Activated T-helper 1 cell treated with anti-CD3 and anti-CD28 coated beads, Interleukin-12 subunit alpha, Interleukin-12 subunit beta, Interleukin-2, Interleukin-4 antibody, amounts not matched to agents 30 ng/mL and 10 ng/mL and 1 ng/mL, durations not matched to agents 14 hours and 24 hours and 36 hours (primary cell): ENCODE data around the gene KRTAP10-1. TPM values are rescaled to one million over a fixed set of nuclear protein-coding genes. Genes with fewer than 3 reads are reported as not detected.

Source experiments
- DNase-seq: peaks from one replicate; pipeline ENCODE4 v3.0.0; 2021; ENCODE audit warnings: low spot score
- H3K27ac Mint-ChIP-seq: one replicate; pipeline ENCODE4 v1.8.0; 2021; ENCODE audit warnings: mild to moderate bottlenecking, mixed read lengths
- H3K27me3 Mint-ChIP-seq: one replicate; pipeline ENCODE4 v1.8.0; 2022; ENCODE audit warnings: mild to moderate bottlenecking, moderate library complexity, mixed read lengths; ENCODE audit not compliant: insufficient read depth
- H3K36me3 Mint-ChIP-seq: one replicate; pipeline ENCODE4 v1.8.0; 2021; ENCODE audit warnings: low read depth, mixed read lengths
- H3K4me1 Mint-ChIP-seq: one replicate; pipeline ENCODE4 v1.8.0; 2021; ENCODE audit warnings: low read depth, mixed read lengths
- H3K4me3 Mint-ChIP-seq: one replicate; pipeline ENCODE4 v1.8.0; 2021; ENCODE audit warnings: mild to moderate bottlenecking, moderate library complexity, mixed read lengths
- H3K9me3 Mint-ChIP-seq: one replicate; pipeline ENCODE4 v1.8.0; 2021; ENCODE audit warnings: mixed read lengths
- intact Hi-C: fragments of 100-400 bp; cut with micrococcal nuclease; formaldehyde crosslinking; loops from one replicate; pipeline ENCODE4 v1.15.1; 2024
- total RNA-seq: library from RNA; stranded (reverse); gene quantifications from 2 replicates; pipeline ENCODE4 v1.2.3, GENCODE V29; 2022

The KRTAP10-1 gene
- total RNA-seq, 1 donor from 2014 or later, result not detected

- H3K27ac Mint-ChIP-seq, result no peak overlapping the region
- no peaks in the 10 kb centered on the region for H3K4me1 Mint-ChIP-seq
- H3K4me3 Mint-ChIP-seq, result no peak overlapping the region
- no peaks in the 10 kb centered on the region for H3K9me3 Mint-ChIP-seq
- no peaks in the 10 kb centered on the region for H3K36me3 Mint-ChIP-seq
- no peak for DNase-seq
- intact Hi-C loops, result no loop called here
- peaks cover 6% of the 10 kb centered on the region for H3K27me3 Mint-ChIP-seq
Measured at GRCh38 chr21:44500111-44500510, 39.9 kb downstream of the KRTAP10-1 start.

GRCh38 chr21:44499631-44500030 is 40.4 kb downstream of the KRTAP10-1 start:
- Mint-ChIP-seq H3K36me3 (no peaks in the 10 kb centered on the region), H3K27ac (no peak overlapping the region), H3K27me3 (peaks cover 6% of the 10 kb centered on the region), H3K9me3 (no peaks in the 10 kb centered on the region), H3K4me1 (no peaks in the 10 kb centered on the region), H3K4me3 (no peak overlapping the region)
- DNase-seq, result no peak
- intact Hi-C loops, result no loop called here

DNA sequence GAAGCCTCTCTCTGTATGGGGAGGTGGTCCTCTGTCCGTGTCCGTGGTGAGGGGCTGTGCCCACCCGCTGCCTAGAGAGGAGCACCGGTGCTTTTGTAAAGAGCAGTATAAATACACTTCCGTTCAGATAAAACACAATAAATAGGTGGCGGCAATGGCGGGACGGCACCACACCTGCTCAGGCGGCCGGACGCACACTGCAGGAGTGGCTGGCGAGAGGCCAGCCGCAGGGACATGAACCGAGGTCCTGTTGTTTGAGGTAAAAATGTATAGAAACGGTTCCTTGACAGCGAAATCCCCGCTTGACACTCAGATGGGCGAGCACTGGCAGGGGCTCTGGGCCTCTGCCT is 40.8 kb downstream of the KRTAP10-1 start:
- DNase-seq, result no peak
- intact Hi-C loops, result no loop called here
- H3K27me3 Mint-ChIP-seq, result peaks cover 6% of the 10 kb centered on the region
- no peaks in the 10 kb centered on the region for H3K9me3 Mint-ChIP-seq
- no peaks in the 10 kb centered on the region for H3K4me1 Mint-ChIP-seq
- no peak overlapping the region for H3K4me3 Mint-ChIP-seq
- H3K36me3 Mint-ChIP-seq, result no peaks in the 10 kb centered on the region
- H3K27ac Mint-ChIP-seq, result no peak overlapping the region

GRCh38 chr21:44498280-44499210 is 41.5 kb downstream of the KRTAP10-1 start:
- no peak for DNase-seq
- Mint-ChIP-seq H3K27me3 (peaks cover 6% of the 10 kb centered on the region), H3K27ac (no peak overlapping the region), H3K4me3 (no peak overlapping the region), H3K36me3 (no peaks in the 10 kb centered on the region), H3K9me3 (no peaks in the 10 kb centered on the region), H3K4me1 (no peaks in the 10 kb centered on the region)
- intact Hi-C loops, result no loop called here

DNA sequence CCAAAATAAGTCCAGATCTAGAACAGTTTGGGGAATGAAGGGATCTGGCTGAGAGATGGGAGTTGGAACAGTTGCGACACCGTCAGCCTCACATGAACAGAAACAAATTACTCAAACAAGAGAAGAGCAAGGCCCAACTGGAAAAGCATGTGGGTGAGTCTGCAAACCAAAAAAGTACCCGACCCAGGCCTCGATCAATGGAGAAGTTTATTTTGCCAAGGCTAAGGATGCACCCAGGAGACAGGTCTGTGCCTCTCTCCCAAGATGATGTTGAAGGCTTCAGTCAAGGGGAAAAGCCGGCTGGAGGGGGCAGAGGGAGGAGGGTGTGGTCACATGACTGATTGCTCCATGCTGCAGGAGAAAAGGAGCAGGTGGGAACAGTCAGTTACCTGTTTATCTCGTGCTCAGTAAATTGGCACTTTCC is 42.3 kb downstream of the KRTAP10-1 start:
- Mint-ChIP-seq H3K4me3 (no peak overlapping the region), H3K4me1 (peaks cover under 1% of the 10 kb centered on the region), H3K9me3 (peaks cover 8% of the 10 kb centered on the region), H3K27ac (no peak overlapping the region), H3K36me3 (peaks cover 5% of the 10 kb centered on the region), H3K27me3 (peaks cover 6% of the 10 kb centered on the region)
- no peak for DNase-seq
- intact Hi-C loops, result no loop called here

GRCh38 chr21:44496564-44497550 is 43.1 kb downstream of the KRTAP10-1 start:
- Mint-ChIP-seq H3K27me3 (peaks cover 6% of the 10 kb centered on the region), H3K36me3 (peaks cover 10% of the 10 kb centered on the region), H3K4me3 (no peak overlapping the region), H3K27ac (no peak overlapping the region), H3K9me3 (peaks cover 16% of the 10 kb centered on the region), H3K4me1 (peaks cover 8% of the 10 kb centered on the region)
- DNase-seq, result no peak
- intact Hi-C loops, result no loop called here

DNA sequence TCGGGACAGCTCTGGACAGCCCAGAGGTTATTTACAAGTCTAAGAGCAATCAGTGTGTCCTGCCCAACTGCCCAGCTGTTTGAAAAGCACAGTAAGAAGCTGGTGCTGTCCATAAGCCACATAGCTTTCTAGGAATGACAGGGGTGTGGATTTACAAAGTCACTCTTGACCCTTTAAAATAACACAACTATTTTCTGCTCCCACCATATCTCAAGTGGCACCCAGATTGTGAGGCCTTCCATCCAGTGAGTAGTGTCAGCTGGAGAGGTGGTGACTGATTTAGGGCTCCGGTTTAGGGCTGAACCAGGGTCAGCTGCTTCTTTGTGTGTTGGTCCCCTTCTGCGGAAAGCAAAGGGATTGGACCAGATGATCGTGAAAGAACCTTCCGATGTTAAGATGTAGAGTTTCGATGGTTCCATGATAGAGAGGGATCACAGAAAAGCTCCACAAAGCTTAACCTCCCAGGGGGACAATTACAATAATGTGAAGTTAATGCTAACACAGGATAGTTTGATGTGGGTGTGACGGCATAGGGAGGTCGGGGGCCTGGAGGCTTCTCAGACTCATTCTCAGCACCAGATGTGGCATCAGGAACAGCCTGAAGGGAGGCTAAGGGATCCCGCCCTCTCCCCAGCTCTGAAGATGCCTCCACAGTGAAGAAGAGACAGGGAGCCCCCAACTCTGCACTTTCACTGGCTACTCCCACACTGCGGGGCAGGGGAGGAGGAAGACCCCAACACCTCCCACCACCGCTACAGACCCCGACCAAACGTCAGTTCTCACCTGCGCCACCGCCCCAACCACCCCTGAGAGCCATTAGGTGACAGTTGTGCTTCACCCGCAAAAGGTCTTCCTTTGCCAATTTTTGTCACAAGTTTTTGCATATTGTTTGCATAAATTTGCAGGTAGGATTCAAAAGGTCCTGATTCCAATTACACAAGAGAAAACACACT is 44.1 kb downstream of the KRTAP10-1 start:
- intact Hi-C loops, result no loop called here
- Mint-ChIP-seq H3K4me3 (no peak overlapping the region), H3K36me3 (peaks cover 10% of the 10 kb centered on the region), H3K9me3 (peaks cover 19% of the 10 kb centered on the region), H3K4me1 (peaks cover 8% of the 10 kb centered on the region), H3K27me3 (peaks cover 6% of the 10 kb centered on the region), H3K27ac (no peak overlapping the region)
- DNase-seq, result no peak

DNA sequence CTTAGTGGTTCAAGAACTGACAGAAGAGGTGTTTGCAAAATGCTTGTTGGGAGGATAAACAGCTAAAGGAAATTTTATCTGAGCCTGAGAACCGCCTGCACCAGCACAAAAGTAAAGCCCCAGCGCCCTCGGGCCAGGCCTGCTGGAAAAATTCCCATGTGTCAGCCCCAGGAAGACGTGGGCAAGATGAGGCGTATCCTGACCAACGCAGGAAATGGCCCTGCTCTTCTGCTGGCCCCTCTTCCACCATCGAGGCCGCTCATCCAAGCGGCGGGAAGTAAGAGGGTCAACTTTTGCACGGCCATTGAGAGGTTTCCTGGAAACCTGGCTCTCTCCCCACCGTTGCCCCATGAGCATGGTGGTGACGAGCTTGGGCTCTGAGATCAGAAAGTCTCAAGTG is 45.0 kb downstream of the KRTAP10-1 start:
- no peak for DNase-seq
- Mint-ChIP-seq H3K4me1 (peaks cover 11% of the 10 kb centered on the region), H3K4me3 (no peak overlapping the region), H3K27ac (no peak overlapping the region), H3K9me3 (peaks cover 19% of the 10 kb centered on the region), H3K27me3 (peaks cover 6% of the 10 kb centered on the region), H3K36me3 (peaks cover 10% of the 10 kb centered on the region)
- intact Hi-C loops, result no loop called here

DNA sequence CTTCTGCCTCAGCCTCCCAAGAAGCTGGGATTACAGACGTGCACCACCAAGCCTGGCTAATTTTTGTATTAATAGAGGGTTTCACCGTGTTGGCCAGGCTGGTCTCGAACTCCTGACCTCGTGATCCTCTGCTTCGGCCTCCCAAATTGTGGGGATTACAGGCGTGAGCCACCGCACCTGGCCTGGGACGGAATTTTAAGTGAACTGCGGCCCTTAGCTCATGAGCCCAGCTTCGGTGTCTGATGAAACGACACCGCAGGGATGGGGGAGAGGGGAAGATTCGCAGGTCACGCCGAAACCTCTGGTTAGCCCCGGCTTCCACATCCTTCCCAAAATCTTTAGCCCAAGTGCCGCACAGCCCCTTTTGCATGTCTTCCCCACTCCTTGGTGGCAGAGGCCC is 45.6 kb downstream of the KRTAP10-1 start:
- peaks cover 10% of the 10 kb centered on the region for H3K36me3 Mint-ChIP-seq
- intact Hi-C loops, result no loop called here
- H3K4me1 Mint-ChIP-seq, result peaks cover 13% of the 10 kb centered on the region
- no peak for DNase-seq
- H3K27ac Mint-ChIP-seq, result no peak overlapping the region
- peaks cover 6% of the 10 kb centered on the region for H3K27me3 Mint-ChIP-seq
- H3K4me3 Mint-ChIP-seq, result no peak overlapping the region
- H3K9me3 Mint-ChIP-seq, result peaks cover 19% of the 10 kb centered on the region

DNA sequence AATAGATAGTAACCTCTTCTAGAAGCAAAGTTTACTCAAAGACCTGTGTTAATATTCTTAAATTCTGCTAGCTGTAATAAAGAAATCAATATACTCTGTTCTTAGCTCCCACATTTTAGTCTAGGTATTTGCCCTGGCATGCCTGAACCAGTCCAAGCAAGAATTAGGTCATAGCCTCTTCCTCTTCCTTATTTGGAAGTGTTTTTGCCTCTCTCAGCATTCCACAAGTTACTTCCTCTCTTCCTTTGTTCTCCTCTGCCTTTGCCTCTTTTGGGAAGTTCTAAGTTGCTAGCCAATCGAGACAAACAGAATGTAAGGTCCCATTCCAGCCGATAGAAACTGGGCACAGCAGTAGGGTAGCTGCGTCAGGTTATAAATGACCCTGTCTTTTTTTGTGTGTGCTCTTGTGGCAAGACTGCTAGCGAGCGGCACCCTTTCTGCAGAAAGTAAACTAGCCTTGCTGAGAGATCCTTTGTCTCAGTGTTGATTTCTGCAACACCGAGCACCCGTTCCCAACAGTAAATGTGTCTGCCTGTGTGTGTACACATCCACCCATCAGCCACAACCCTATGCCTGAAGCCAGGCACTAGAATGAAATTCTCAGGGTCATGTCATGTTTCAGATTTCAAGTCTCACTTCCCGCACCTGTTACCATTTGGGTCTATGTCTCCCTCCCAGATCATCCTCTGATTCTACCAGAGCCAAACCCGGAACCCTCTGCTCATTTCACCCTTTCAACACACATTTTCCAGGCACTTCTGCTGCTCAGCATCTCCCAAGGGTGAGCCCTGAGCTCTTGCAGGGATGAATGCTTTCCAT is 47.2 kb downstream of the KRTAP10-1 start:
- Mint-ChIP-seq H3K27ac (no peak overlapping the region), H3K4me1 (peaks cover 13% of the 10 kb centered on the region), H3K4me3 (no peak overlapping the region), H3K9me3 (peaks cover 19% of the 10 kb centered on the region), H3K36me3 (peaks cover 10% of the 10 kb centered on the region), H3K27me3 (peaks cover 10% of the 10 kb centered on the region)
- DNase-seq, result no peak
- intact Hi-C loops, result no loop called here

DNA sequence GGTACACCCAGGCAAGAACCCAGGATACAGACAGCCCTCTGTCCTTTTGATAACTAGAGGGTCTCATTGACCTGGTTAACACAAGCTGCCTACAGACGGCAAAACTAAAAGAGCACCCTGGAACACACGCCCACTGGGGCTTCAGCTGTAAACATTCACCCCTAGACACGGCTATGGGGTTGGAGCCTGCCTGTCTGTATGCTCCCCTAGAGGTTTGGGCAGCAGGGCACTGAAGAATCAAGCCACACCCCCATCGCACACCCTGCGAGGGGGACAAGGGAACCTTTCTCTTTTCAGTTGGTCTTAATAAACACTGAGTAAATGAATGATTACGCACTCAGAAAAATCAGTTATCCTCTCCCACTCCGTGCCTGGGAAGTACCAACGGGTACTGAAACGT is 49.2 kb downstream of the KRTAP10-1 start:
- Mint-ChIP-seq H3K36me3 (peaks cover 10% of the 10 kb centered on the region), H3K27me3 (peaks cover 6% of the 10 kb centered on the region), H3K4me3 (no peak overlapping the region), H3K9me3 (peaks cover 19% of the 10 kb centered on the region), H3K27ac (no peak overlapping the region), H3K4me1 (peaks cover 13% of the 10 kb centered on the region)
- intact Hi-C loops, result no loop called here
- DNase-seq, result no peak
